Stimulated activated CD8-positive, alpha-beta memory T cell treated with anti-CD3 and anti-CD28 coated beads, Interleukin-12 subunit alpha, Interleukin-12 subunit beta, amount 100 ng/mL, for 1 hour (primary cell): Measurements from ENCODE around the gene CRTAC1.

Experiments
- DNase-seq: peaks from one replicate; pipeline ENCODE4 v3.0.0-alpha.2; 2020; ENCODE audit warnings: low read depth

Gene CRTAC1, protein sequence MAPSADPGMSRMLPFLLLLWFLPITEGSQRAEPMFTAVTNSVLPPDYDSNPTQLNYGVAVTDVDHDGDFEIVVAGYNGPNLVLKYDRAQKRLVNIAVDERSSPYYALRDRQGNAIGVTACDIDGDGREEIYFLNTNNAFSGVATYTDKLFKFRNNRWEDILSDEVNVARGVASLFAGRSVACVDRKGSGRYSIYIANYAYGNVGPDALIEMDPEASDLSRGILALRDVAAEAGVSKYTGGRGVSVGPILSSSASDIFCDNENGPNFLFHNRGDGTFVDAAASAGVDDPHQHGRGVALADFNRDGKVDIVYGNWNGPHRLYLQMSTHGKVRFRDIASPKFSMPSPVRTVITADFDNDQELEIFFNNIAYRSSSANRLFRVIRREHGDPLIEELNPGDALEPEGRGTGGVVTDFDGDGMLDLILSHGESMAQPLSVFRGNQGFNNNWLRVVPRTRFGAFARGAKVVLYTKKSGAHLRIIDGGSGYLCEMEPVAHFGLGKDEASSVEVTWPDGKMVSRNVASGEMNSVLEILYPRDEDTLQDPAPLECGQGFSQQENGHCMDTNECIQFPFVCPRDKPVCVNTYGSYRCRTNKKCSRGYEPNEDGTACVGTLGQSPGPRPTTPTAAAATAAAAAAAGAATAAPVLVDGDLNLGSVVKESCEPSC

DNA sequence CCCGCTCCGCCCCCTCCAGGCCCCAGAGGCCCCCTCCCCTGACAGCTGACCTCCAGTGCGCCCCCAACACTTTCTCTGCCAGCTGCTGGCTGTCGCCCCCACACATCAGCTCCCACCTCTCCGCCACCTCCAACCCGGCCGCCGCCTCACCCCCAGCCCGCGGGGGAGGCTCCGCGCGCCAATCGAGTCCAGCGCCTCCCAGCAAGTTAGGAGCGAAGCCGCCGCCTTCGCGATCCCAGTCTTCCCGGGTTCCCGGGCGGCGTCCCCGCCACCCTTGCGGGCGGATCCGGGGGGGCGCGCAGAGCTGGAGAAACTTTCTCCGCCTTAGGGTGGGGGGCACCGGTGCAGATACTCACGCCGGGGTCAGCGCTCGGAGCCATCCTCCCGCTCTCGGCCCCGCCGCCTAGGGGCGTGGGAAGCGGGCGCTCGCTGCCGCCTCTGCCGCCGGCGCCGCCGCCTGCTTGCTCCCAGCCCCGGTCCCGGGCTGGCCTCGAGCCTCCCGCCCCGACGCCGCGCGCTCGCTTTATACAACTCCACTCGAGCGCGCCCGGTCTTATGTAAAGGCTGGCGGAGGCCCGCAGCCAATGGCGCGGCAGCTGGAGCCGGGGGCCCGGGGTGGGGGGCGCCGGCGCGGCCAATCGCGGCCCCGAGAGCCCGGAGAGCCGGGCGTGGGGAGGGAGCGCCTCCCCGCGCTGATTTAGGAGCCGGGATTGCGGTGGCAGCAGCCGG lies at the start of gene CRTAC1:
Gene CRTAC1, minus strand, starts transcription at position 529 of the 729 bp plus-strand sequence. Its CDS starts 149 bp downstream, at position 380.
- no peak for DNase-seq

DNA sequence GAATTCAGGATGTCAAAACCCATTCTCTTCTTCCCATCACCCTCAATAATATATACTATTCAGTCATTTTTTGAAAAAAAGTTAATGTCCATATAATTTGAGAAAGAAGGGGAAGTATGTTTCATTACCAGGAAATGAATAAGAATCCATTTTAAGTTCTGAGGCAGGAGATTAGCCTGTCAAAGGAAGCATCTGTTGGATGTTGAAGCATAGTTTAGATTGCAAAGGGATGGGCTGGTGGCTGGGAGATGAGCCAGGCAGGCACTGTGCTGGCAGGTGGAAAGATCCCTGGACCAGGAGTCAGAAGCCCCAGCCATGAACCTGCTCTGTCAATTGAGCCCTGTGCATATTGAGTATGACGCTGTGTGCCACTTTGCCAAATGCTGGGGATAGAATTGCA lies 48.4 kb upstream of the CRTAC1 start:
- DNase-seq = no peak

DNA sequence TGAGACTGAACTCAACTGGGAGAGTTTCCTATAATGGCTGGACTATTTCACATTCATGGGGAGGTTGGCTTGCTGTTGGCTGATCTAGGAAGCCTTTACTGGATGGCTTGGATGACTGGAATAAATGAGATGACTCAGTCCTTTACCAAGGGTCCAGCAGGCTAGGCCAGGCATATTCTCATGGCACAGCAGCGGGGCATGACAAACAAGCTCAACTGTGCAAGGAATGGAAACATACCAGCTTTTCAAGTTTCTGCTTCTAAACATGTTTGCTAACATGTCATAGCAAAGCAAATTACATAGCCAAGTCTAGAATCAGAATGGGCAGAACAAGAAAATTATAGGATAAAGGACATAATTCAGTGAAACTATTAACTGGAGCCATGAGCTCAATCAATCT lies 46.8 kb upstream of the CRTAC1 start:
- no peak for DNase-seq

DNA sequence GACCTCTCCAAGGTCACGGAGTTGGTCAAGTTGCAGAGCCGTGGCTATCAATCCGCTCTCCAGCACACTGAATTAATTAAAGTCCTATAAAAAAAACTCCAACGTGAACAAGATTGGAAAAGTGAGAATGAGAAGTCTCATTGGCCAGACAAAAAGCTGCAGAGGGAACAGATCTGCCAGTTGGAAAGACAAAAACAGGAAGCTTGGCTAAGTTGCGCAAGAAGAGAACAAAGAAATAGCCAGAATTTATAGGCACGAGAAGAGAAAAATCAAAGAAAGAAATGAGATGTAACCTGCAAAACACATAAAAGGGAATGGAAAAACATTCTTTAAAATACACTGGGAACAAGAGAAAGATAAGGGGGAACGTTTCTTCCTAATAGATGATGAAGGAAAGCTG lies 45.7 kb upstream of the CRTAC1 start:
- no peak for DNase-seq

DNA sequence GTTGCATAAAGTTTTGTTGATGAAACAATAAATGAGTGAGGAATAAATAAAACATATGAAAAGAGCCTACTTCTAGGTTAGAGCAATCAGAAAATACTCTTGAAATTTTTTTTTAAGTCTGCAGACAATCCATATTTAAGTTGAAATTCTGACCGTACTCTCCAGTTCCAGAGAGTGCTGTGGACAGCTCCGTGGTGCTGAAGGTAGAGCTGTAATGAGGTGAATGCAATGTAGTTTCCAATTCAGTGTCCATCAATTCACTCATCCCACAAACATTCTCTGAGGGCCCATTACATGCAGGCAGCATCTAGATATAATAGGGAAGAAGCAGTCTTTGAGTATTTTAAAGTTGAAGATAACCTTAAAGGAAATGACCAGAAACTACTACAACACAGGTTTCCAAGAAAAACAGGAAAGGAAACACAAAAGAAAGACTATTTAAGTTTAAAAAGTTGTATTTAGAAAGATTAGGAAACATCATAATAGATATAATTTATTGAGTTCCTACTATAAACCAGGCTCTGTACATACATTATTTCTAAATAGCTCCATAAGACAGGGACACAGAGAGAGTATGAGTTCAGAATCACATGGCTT lies 44.0 kb upstream of the CRTAC1 start:
- no peak for DNase-seq

DNA sequence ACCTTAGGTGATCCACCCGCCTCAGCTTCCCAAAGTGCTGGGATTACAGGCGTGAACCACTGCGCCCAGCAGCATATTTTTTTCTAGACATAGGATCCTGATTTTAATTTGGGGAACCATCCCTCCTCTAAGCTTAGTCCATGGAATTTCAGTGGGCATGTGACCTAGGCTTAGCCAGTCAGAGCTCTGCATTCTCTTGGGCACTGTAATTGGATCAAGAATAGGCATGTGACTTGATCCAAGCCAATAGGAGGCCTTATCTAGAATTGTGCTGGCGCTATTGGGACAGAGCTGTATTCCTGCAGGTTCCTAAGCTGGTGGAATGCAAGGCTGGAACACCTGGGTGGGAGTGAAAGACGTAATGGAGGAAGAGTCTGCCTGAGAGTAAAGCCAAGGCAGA lies 36.7 kb upstream of the CRTAC1 start:
- no peak for DNase-seq

DNA sequence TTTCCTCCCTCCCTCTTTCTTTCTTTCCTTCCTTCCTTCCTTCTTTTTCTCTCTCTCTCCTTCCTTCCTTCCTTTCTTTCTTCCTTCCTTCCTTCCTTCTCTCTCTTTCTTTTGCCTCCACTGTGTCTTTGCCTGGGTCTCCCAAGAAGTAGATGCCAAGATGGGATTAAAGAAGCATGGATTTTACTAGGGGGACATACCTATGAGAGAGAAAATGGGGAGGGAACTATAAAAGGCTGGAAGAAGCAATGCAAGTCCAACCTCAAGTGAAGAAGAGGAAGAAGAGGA lies 33.3 kb upstream of the CRTAC1 start:
- DNase-seq = no peak

DNA sequence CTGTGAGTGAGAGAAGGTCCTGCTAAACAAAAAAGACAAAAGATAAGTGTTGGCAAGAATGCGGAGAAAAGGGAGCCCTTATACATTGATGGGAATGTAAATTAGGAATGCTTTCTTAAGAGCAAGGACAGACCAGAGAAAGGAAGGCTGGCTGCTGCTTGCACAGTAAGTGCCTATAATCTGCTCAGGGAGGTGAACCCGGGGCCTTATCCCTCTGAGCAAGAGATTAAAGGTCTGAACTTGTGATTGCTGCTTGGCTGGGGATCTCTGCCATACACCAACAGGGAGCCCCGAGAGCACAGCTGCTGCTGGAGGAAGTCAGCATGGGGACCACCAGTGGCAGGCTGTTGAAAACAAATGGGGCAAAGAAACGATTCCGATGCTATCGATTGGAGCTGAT lies 32.0 kb upstream of the CRTAC1 start:
- no peak for DNase-seq

DNA sequence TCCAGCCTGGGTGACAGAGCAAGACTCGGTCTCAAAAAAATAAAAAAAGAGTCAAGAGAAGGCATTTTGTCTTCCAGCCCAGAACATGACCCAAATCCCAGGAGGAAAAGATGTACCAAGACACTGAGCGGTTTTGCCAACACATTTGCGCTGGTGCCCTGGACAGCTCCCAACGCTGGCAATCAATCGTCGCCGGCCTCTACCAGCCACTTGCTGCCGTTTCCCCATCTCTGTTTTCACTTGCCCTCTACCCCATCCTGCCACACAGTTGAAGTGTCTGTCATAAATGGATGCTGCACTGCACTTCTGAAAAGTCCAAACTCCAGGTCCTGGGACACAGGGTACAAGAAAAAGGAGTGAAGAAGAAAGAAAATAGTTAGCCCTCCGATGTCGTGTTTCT lies 29.7 kb upstream of the CRTAC1 start:
- no peak for DNase-seq

DNA sequence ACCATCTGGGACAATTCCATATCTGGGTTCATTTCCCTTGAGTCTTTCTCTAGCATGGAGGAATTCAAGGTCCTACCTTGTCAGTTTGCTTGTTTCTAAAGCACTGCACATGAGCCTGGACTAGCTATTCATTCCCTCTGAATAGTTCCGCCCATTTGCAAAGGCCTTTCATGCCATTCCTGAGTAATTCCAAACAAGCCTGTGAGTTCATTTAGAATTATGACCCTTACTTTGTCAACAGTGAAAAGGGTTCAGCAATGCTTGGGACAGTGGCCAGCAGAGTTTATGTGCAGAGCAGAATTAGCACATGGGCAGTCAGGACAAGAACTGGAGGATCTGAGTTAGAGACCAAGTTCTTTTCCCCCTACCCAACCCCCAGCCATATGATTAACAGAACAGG lies 27.9 kb upstream of the CRTAC1 start:
- no peak for DNase-seq

DNA sequence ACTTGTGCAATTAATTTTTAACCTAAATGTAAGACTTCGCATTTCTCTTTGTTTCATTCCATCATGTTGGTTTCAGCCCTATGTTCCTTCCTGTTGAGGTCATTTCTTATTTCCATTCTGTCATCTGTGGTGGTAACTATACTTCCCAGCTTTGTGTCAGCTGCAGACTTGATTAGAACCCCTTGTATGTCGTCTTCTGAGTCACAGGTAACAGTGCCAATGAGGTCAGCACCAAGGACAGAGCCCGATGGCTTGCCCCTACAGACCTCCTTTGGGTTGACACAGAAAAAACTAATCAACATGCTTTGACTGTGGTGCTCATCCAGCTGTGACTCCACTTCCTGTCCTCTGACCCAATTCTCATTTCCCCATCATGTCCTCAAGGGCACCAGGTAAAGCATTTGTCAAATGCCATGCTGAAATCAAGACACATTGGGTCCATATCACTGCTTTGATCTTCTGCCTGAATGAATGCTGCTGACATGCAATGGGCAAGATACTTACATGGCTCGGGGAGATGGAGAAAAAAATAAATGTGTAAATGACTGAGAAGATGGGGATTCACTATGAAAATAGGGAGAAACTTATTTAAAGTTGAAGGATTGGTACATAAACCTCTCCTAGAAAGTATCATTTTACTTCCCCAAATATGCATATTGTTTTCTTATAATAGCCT lies 25.6 kb upstream of the CRTAC1 start:
- no peak for DNase-seq

DNA sequence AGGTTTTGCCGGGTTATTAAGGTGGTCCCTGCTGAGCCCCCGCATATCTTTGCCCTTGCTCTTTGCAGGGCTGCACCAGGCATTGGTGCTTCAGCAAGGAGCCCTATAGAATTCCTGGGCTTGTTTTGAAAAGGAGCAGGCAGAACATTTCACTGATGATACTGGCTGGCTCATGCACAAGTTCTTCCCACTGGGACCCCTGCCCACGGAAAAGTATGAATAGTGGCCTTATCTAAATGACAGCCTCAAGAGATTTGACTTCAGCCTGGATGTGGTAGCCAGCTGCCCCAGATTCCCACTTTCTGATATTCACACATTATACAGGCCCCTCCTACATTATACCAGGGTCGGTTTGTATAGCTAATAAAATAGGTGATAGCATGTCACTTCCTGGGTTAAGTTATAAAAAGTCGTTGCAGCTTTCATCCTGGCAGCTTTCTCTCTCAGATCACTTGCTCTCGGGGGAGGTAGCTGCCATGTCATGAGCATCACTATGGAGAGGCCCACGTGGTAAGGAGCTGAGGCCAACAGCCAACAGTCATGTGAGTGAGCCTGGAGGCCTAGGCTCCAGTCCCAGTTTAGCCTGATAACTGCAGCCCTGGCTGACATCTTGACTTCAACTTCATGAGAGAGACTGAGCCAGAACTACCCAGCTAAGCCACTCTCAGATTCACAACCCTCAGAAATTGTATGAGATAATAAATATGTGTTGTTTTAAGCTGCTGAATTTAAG lies 16.8 kb upstream of the CRTAC1 start:
- no peak for DNase-seq

DNA sequence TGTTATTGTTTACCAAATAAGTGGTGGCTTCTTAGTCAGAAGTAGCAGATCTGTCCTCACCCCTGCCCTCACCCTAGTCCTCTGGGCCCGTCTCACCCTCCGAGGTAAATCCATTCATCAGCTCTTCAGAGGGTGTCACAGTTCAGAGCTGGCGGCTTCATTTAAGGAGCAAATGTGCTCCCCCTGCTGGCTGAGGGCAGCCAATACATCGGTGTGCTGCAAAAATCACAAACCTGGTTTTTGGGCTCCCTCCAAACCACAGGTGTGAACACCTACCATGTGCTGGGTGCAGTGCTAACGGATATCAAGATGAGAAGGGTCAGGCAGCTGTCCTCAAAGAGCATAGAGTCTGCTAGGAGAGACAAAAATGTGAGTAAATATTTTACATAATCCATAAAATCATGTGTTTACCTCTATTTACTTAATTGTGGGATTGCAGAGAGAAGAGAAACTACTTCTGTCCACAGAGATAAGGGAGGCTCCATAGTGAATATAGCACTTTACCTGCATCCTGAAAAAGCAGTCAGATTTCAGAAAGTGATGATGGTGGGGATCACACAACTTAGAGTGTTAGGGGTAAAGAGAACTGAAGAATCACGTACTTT lies 15.5 kb upstream of the CRTAC1 start:
- DNase-seq = peak; percentile 42

DNA sequence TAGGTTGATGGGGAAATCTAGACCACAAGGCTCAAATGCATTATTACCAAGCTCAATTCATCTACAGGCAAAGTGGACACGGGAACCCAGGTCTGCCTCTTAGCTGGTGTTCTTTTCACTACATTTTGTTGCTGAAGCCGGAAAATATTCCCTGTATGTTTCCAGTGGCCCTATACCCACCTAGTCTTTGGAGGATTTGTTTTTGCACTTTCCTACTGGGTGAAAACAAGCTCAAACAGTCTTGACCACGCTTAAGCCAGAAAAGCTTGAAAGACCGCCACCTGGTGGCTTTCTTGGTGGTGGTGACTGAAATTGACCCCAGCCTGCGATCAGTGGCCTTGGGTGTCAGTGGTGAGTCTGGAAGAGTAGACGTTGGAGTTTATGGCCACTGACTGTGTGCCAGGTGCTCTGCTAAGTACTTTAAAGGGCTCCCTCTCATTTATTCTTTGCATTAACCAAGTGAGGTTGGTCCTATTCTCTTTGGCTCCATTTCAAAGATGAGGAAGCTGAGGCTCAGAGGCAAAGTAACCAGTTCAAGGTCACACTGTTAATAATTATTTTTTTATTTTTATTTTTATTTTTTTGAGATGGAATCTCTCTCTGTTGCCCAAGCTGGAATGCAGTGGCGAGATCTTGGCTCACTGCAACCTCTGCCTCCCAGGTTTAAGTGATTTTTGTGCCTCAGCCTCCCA lies 11.1 kb upstream of the CRTAC1 start:
- peak; percentile 7 for DNase-seq

DNA sequence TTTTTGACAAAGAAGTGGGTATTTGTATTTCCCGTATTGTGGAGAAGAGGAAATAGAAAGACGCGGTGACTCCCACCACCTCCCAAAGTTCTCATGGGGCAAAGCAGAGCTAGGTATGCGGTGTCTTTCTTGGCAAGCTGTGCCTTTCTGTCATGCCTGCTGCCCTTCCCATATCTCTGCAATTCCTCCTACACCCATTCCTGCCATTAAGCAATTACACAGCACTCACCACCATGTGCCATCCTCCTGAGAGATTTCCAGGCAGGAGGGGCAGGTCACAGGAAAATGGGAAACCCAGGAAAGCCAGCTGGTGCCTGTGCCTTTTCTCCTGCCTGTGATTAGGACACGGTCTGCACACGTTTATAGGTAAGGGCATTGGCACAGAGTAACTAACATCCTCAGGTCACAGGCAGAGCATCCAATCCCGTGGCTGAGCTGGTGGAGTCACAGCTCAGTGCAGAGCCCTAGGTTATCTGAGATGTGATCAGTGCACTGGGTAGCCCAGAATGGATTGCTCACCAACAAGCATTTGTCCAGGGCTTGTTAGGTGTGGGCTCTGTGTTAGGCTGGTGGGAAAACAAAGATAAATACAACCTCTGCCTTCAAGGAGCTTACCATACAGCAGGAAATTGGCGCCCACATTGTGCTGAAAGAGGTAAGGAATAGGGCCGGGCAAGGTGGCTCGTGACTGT lies 9.4 kb upstream of the CRTAC1 start:
- DNase-seq = no peak

DNA sequence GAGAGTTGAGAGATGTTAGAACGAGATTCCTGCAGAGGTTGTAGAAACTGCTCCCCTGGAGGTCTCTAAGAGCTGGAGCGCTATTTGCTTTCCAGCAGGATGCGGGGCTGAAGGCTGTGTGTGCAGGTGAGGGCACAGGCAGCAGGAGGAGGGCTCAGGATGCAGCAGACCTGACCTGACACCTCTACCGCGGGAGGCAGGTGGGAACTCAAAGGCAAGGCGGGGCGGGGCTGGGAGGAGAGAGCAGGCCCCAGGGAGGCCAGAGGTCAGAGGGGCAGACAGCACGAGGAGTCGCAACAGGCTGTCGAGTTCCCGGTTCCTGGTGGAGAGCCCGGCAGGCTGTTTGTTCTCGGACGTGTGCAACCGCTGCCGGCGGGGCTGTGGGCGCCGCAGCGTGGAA lies 7.9 kb upstream of the CRTAC1 start:
- no peak for DNase-seq

DNA sequence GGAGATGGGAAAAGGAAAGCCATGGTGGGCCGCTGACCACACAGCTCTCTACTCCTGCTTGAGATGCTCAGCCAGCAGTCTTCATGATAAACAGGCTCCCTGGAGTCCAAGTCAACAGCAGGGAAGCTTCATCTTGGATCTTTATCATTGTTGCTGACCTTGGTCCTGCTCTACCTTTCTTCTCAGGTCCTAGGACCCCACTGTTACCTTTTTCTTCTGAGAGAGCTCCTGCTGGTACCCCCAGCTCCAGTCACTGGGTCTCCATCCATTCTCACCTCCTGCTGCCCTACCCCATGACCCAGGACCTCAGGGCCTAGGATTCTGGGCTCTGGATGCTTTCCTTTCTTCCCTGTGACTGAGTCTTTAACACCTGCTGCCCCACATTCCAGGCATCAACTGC lies 5.2 kb upstream of the CRTAC1 start:
- no peak for DNase-seq

DNA sequence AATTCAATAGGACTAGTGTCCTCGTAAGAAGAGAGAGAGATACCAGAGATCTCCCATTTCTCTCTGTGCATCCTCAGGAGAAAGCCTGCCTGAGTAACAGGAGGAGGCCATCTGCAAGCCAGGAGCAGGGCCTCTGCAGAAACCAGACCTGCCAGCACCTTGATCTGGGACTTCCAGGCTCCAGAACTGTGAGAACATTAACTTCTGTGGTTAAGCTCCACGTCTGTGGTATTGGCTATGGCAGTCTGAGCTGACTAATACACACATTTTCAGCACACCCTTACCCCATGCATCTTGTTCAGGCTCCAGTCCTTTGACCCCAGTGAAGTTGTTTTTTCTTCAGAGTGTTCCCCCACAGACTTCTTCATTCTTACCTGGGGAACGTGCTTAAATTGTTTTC lies 3.1 kb upstream of the CRTAC1 start:
- DNase-seq = no peak

DNA sequence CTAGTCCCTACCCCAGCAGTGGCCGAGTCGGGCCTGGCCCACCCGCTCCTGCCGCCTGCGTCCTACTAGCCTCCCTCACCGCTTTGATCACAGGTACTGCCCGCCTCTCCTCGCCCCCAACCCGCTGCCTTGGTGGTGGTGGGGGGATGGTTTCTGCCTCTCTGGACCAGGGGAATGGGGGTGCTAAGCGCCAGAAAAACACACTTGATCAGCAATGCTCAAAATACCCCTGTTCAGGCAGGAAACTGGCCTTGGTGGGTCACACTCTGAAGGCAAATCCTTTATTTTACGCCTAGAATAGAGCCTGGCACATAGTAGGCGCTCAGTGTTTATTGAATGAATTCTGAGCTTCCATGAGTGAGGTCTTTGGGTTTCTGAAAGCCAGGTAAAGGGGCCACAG lies 1.0 kb upstream of the CRTAC1 start:
- no peak for DNase-seq

DNA sequence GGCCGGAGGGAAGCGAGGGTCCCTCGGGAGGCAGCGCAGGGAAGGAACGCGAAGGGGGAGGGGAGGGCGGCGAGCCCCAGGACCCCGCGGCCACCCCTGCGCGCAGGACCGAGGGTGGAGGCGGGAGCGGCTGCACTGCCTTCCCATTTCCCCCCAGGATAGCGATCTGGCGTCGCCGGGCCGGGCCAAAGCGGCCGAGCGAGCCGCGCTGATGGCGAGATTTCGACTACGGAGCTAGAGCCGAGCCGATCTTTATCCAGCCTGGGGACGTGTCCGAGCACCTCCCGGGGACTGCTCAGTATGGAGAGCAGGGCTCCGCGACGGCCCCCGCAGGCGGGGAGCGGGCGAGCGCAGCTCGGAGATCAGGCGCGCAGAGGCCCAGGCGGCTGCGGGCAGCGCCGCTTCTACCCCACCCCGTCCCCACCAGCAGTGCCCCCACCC lies 590 bp upstream of the CRTAC1 start:
- no peak for DNase-seq
